Measurements from ENCODE around the gene ALK.

ALK gene

GRCh38 chr2:29278966-29279365 lies 642.4 kb downstream of the ALK start:
- no peak for TF ChIP-seq CTCF (IDR thresholded peaks at IDR 0.05)
- DNase-seq (ENCODE audit: low spot score): no peak

GRCh38 chr2:29276151-29276550 lies 645.2 kb downstream of the ALK start:
- Histone ChIP-seq H3K27ac (no peak overlapping the region), H3K4me3 (no peak overlapping the region)
- no peak for DNase-seq (ENCODE audit: low spot score)
- TF ChIP-seq CTCF (IDR thresholded peaks at IDR 0.05): no peak

More at GRCh38 chr2:29278966-29279365, 642.4 kb downstream of the ALK start:
- Histone ChIP-seq H3K27ac (no peak overlapping the region), H3K4me3 (no peak overlapping the region)

GRCh38 chr2:29275186-29275585 lies 646.2 kb downstream of the ALK start:
- TF ChIP-seq CTCF (IDR thresholded peaks at IDR 0.05): no peak

GRCh38 chr2:29273685-29274611 lies 647.4 kb downstream of the ALK start:
- Histone ChIP-seq H3K27ac (no peak overlapping the region), H3K4me3 (no peak overlapping the region)
- DNase-seq (ENCODE audit: low spot score): peak; percentile 43
- no peak for TF ChIP-seq CTCF (IDR thresholded peaks at IDR 0.05)

More at GRCh38 chr2:29275186-29275585, 646.2 kb downstream of the ALK start:
- H3K27ac ChIP-seq: no peak overlapping the region
- peak; percentile 54 for DNase-seq (ENCODE audit: low spot score)
- H3K4me3 ChIP-seq: no peak overlapping the region

- Histone ChIP-seq H3K27ac (no peak overlapping the region), H3K4me3 (no peak overlapping the region)
- DNase-seq (ENCODE audit: low spot score): peak; percentile 43
- no peak for TF ChIP-seq CTCF (IDR thresholded peaks at IDR 0.05)
These were observed 648.2 kb downstream of the ALK start for GRCh38 chr2:29273004-29273684.

GRCh38 chr2:29272311-29272710 lies 649.1 kb downstream of the ALK start:
- no peak for TF ChIP-seq CTCF (IDR thresholded peaks at IDR 0.05)
- no peak overlapping the region for H3K27ac ChIP-seq
- H3K4me3 ChIP-seq: no peak overlapping the region
- peak; percentile 33 for DNase-seq (ENCODE audit: low spot score)
